WTC11 (cell line): ENCODE data around the gene DPPA5. TPM values are rescaled to one million over a fixed set of nuclear protein-coding genes. Genes with fewer than 3 reads are reported as not detected.

ENCODE experiments used
- ATAC-seq: fragments of 200-7000 bp; cut with Tn5 transposase; 2 replicates; pipeline ENCODE4 v1.10.0; 2021; ENCODE audit warnings: mild to moderate bottlenecking, moderate library complexity
- CTCF ChIA-PET: fragments of 300-600 bp; sonication (Branson Sonifier 250); formaldehyde crosslinking; loops from one replicate; lab custom pipeline; 2021; ENCODE audit warnings: antibody characterized with exemption; lab: Charles Lee
- POLR2A ChIA-PET: fragments of 350-600 bp; sonication (Branson Sonifier 250); formaldehyde crosslinking; loops from one replicate; lab custom pipeline; 2021; ENCODE audit warnings: antibody characterized with exemption; lab: Charles Lee
- DNase-seq: peaks from one replicate; pipeline ENCODE4 v3.0.0; 2021; ENCODE audit warnings: low spot score
- H3K27ac Mint-ChIP-seq: 2 replicates; pipeline ENCODE4 v1.8.0; 2021; ENCODE audit warnings: mixed read lengths
- H3K27me3 Mint-ChIP-seq: 2 replicates; pipeline ENCODE4 v1.8.0; 2021; ENCODE audit warnings: low read depth, mild to moderate bottlenecking, moderate library complexity, mixed read lengths
- H3K36me3 Mint-ChIP-seq: 2 replicates; pipeline ENCODE4 v1.8.0; 2021; ENCODE audit warnings: mixed read lengths
- H3K4me1 Mint-ChIP-seq: 2 replicates; pipeline ENCODE4 v1.8.0; 2022; ENCODE audit warnings: mixed read lengths
- H3K4me3 Mint-ChIP-seq: 2 replicates; pipeline ENCODE4 v1.8.0; 2021; ENCODE audit warnings: mild to moderate bottlenecking, moderate library complexity, mixed read lengths
- H3K9me3 Mint-ChIP-seq: 2 replicates; pipeline ENCODE4 v1.8.0; 2021; ENCODE audit warnings: mixed read lengths
- AFF4 ChIP-seq: sonication (generic); formaldehyde crosslinking; IDR thresholded peaks from 2 replicates; pipeline ENCODE4 v1.8.1; 2023; ENCODE audit warnings: mild to moderate bottlenecking, missing genetic modification reagents, borderline replicate concordance
- CREM ChIP-seq: sonication (generic); formaldehyde crosslinking; IDR thresholded peaks from 2 replicates; pipeline ENCODE4 v1.8.1; 2022; ENCODE audit warnings: mild to moderate bottlenecking, missing genetic modification reagents, moderate library complexity
- EMX1 ChIP-seq: fragments of 250-450 bp; sonication (Bioruptor Pico); IDR thresholded peaks from 2 replicates; pipeline ENCODE4 v1.8.0; 2021; ENCODE audit warnings: mild to moderate bottlenecking
- JAZF1 ChIP-seq: fragments of 250-450 bp; sonication (Bioruptor Pico); IDR thresholded peaks from 2 replicates; pipeline ENCODE4 v1.9.0; 2021; ENCODE audit warnings: moderate library complexity, mild to moderate bottlenecking, inconsistent platforms
- MAX ChIP-seq: sonication (generic); formaldehyde crosslinking; IDR thresholded peaks from 2 replicates; pipeline ENCODE4 v1.8.0; 2022; ENCODE audit warnings: mild to moderate bottlenecking, missing genetic modification reagents
- NR2C2 ChIP-seq: sonication (generic); formaldehyde crosslinking; IDR thresholded peaks from 2 replicates; pipeline ENCODE4 v1.8.0; 2022; ENCODE audit warnings: mild to moderate bottlenecking, missing genetic modification reagents
- NR3C1 ChIP-seq: sonication (generic); formaldehyde crosslinking; conservative IDR thresholded peaks from 2 replicates; pipeline ENCODE4 v1.8.1; 2023; ENCODE audit warnings: low read depth, mild to moderate bottlenecking, missing genetic modification reagents
- PREB ChIP-seq: sonication (generic); formaldehyde crosslinking; IDR thresholded peaks from 2 replicates; pipeline ENCODE4 v1.8.1; 2022; ENCODE audit warnings: mild to moderate bottlenecking, missing genetic modification reagents, moderate library complexity, borderline replicate concordance
- SMAD4 ChIP-seq: sonication (generic); formaldehyde crosslinking; IDR thresholded peaks from 2 replicates; pipeline ENCODE4 v1.8.0; 2022; ENCODE audit warnings: mild to moderate bottlenecking, missing genetic modification reagents
- SOX15 ChIP-seq: fragments of 250-450 bp; sonication (Bioruptor Pico); IDR thresholded peaks from 2 replicates; pipeline ENCODE4 v1.9.0; 2021; ENCODE audit warnings: mild to moderate bottlenecking
- TCF7 ChIP-seq: sonication (generic); formaldehyde crosslinking; IDR thresholded peaks from 2 replicates; pipeline ENCODE4 v1.8.0; 2022; ENCODE audit warnings: mild to moderate bottlenecking, low read depth, missing genetic modification reagents, moderate library complexity
- TEAD4 ChIP-seq: sonication (generic); formaldehyde crosslinking; IDR thresholded peaks from 2 replicates; pipeline ENCODE4 v1.8.0; 2022; ENCODE audit warnings: mild to moderate bottlenecking, missing genetic modification reagents
- USF1 ChIP-seq: sonication (generic); formaldehyde crosslinking; IDR thresholded peaks from 2 replicates; pipeline ENCODE4 v1.8.0; 2022; ENCODE audit warnings: mild to moderate bottlenecking, missing genetic modification reagents
- ZNF263 ChIP-seq: sonication (generic); formaldehyde crosslinking; IDR thresholded peaks from 2 replicates; pipeline ENCODE4 v1.8.1; 2022; ENCODE audit warnings: low read depth, mild to moderate bottlenecking, moderate library complexity, missing genetic modification reagents
- ZNF423 ChIP-seq: fragments of 250-450 bp; sonication (Bioruptor Pico); IDR thresholded peaks from 2 replicates; pipeline ENCODE4 v2.1.2; 2022; ENCODE audit warnings: mild to moderate bottlenecking, moderate library complexity
- ZNF532 ChIP-seq: fragments of 250-450 bp; sonication (Bioruptor Pico); IDR thresholded peaks from 2 replicates; pipeline ENCODE4 v1.9.0; 2021; ENCODE audit warnings: mild to moderate bottlenecking, borderline replicate concordance
- total RNA-seq: library from RNA; stranded (reverse); gene quantifications from 3 replicates; pipeline ENCODE4 v1.2.3, GENCODE V29; 2021
- TF ChIP-seq, protein P1 (sequence below): sonication (generic); formaldehyde crosslinking; conservative IDR thresholded peaks from 2 replicates; pipeline ENCODE4 v1.8.1; 2023; ENCODE audit warnings: mild to moderate bottlenecking, low read depth, missing genetic modification reagents, moderate library complexity
- TF ChIP-seq, protein P2 (sequence below): sonication (generic); formaldehyde crosslinking; IDR thresholded peaks from 2 replicates; pipeline ENCODE4 v1.8.0; 2022; ENCODE audit warnings: mild to moderate bottlenecking, missing genetic modification reagents

Gene DPPA5
- total RNA-seq, 1 experiment from 2014 or later = 6.7 TPM

GRCh38 chr6:73369563-73369962 is 15.5 kb upstream of the DPPA5 start, which contains the start of gene OOEP:
TSS of gene OOEP (minus strand) at chr6:73369897. CDS start at chr6:73369792, 105 bp downstream.
- Mint-ChIP-seq H3K27me3 (peaks cover 9% of the 10 kb centered on the region), H3K4me3 (no peak within 1 kb of the TSS), H3K9me3 (peaks cover 7% of the 10 kb centered on the region; the same call in 1 of the 2 replicates), H3K36me3 (no peaks in the 10 kb centered on the region), H3K4me1 (peaks cover 12% of the 10 kb centered on the region), H3K27ac (no peak within 1 kb of the TSS)
- POLR2A ChIA-PET = no interaction called here
- no peak for TF ChIP-seq NR2C2 (CRISPR knock-in tag)
- TF ChIP-seq SMAD4 (CRISPR knock-in tag) = no peak
- TF ChIP-seq SOX15 (CRISPR knock-in tag) = no peak
- TF ChIP-seq PREB (CRISPR knock-in tag) = no peak
- no peak for TF ChIP-seq ZNF263 (CRISPR knock-in tag)
- no peak for TF ChIP-seq USF1 (CRISPR knock-in tag)
- TF ChIP-seq AFF4 (CRISPR knock-in tag) = no peak
- TF ChIP-seq JAZF1 (CRISPR knock-in tag) = no peak
- TF ChIP-seq TEAD4 (CRISPR knock-in tag) = no peak
- TF ChIP-seq MAX (CRISPR knock-in tag) = no peak
- TF ChIP-seq ZNF532 (CRISPR knock-in tag) = no peak
- TF ChIP-seq TCF7 (CRISPR knock-in tag) = no peak
- no peak for TF ChIP-seq ZNF423 (CRISPR knock-in tag)
- TF ChIP-seq EMX1 (CRISPR knock-in tag) = no peak
- TF ChIP-seq, protein P1, sequence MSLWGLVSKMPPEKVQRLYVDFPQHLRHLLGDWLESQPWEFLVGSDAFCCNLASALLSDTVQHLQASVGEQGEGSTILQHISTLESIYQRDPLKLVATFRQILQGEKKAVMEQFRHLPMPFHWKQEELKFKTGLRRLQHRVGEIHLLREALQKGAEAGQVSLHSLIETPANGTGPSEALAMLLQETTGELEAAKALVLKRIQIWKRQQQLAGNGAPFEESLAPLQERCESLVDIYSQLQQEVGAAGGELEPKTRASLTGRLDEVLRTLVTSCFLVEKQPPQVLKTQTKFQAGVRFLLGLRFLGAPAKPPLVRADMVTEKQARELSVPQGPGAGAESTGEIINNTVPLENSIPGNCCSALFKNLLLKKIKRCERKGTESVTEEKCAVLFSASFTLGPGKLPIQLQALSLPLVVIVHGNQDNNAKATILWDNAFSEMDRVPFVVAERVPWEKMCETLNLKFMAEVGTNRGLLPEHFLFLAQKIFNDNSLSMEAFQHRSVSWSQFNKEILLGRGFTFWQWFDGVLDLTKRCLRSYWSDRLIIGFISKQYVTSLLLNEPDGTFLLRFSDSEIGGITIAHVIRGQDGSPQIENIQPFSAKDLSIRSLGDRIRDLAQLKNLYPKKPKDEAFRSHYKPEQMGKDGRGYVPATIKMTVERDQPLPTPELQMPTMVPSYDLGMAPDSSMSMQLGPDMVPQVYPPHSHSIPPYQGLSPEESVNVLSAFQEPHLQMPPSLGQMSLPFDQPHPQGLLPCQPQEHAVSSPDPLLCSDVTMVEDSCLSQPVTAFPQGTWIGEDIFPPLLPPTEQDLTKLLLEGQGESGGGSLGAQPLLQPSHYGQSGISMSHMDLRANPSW (CRISPR knock-in tag) = no peak
- no peak for TF ChIP-seq NR3C1 (CRISPR knock-in tag)
- TF ChIP-seq CREM = no peak
- TF ChIP-seq, protein P2, sequence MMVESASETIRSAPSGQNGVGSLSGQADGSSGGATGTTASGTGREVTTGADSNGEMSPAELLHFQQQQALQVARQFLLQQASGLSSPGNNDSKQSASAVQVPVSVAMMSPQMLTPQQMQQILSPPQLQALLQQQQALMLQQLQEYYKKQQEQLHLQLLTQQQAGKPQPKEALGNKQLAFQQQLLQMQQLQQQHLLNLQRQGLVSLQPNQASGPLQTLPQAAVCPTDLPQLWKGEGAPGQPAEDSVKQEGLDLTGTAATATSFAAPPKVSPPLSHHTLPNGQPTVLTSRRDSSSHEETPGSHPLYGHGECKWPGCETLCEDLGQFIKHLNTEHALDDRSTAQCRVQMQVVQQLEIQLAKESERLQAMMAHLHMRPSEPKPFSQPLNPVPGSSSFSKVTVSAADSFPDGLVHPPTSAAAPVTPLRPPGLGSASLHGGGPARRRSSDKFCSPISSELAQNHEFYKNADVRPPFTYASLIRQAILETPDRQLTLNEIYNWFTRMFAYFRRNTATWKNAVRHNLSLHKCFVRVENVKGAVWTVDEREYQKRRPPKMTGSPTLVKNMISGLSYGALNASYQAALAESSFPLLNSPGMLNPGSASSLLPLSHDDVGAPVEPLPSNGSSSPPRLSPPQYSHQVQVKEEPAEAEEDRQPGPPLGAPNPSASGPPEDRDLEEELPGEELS (CRISPR knock-in tag) = no peak
- ATAC-seq (no peak), DNase-seq (no peak)
- CTCF ChIA-PET = interaction anchor here (1.2 kb wide), 1 partner anchor 19 kb away, joined by 3 read pairs; no protein-coding TSS in a partner anchor
